Activated B cell treated with CpG ODN at 0.5 μM for 24 hours (primary cell): ENCODE measurements around the gene LIF. TPM values are rescaled to one million over a fixed set of nuclear protein-coding genes. Genes with fewer than 3 reads are reported as not detected.

Experiments
- ATAC-seq: fragments of 200-7000 bp; cut with Tn5 transposase; one replicate; pipeline ENCODE4 v1.10.0; 2021; ENCODE audit warnings: low read depth, mild to moderate bottlenecking, moderate library complexity
- CTCF ChIA-PET: fragments of 350-600 bp; sonication (Branson Sonifier 250); formaldehyde crosslinking; loops from one replicate; lab custom pipeline; 2021; ENCODE audit warnings: antibody characterized with exemption; lab: Charles Lee
- POLR2A ChIA-PET: fragments of 350-600 bp; sonication (Branson Sonifier 250); formaldehyde crosslinking; loops from one replicate; lab custom pipeline; 2021; ENCODE audit warnings: antibody characterized with exemption; lab: Charles Lee
- DNase-seq: peaks from one replicate; pipeline ENCODE4 v3.0.0; 2022
- H3K27ac Mint-ChIP-seq: one replicate; pipeline ENCODE4 v1.8.0; 2020; ENCODE audit warnings: mixed read lengths
- H3K27me3 Mint-ChIP-seq: one replicate; pipeline ENCODE4 v1.8.0; 2021; ENCODE audit warnings: mixed read lengths
- H3K36me3 Mint-ChIP-seq: one replicate; pipeline ENCODE4 v1.8.0; 2021; ENCODE audit warnings: low read depth, mixed read lengths
- H3K4me1 Mint-ChIP-seq: one replicate; pipeline ENCODE4 v1.8.0; 2021; ENCODE audit warnings: mixed read lengths
- H3K4me3 Mint-ChIP-seq: one replicate; pipeline ENCODE4 v1.8.0; 2020; ENCODE audit warnings: mild to moderate bottlenecking, mixed read lengths
- H3K9me3 Mint-ChIP-seq: one replicate; pipeline ENCODE4 v1.8.0; 2020; ENCODE audit warnings: mixed read lengths
- intact Hi-C: fragments of 100-400 bp; cut with micrococcal nuclease; formaldehyde crosslinking; loops from one replicate; pipeline ENCODE4 v1.15.1; 2024
- total RNA-seq: library from RNA; stranded (reverse); gene quantifications from 2 replicates; pipeline ENCODE4 v1.2.3, GENCODE V29; 2022
- TF ChIP-seq, protein P1 (sequence below): fragments of 200-600 bp; IDR thresholded peaks from one replicate; pipeline ENCODE4 v1.8.0; 2022; ENCODE audit warnings: antibody characterized with exemption, mild to moderate bottlenecking

LIF gene
- total RNA-seq, 1 donor from 2014 or later, result 0.44 TPM

DNA sequence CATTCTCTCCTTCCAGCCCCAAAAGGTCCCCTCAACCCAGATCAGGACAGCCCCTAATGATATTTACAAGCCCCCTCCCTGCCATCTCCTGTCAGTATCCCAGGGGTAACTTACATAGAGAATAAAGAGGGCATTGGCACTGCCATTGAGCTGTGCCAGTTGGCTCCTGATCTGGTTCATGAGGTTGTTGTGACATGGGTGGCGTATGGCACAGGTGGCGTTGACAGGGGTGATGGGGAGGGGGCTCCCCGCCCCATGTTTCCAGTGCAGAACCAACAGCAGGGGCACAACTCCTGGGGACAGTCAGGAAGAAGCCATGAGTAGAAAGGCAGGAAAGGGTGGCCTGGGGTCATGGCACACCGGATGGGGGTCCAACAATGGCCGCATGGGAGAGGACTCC is 1.9 kb downstream of the LIF start:
- Mint-ChIP-seq H3K4me3 (no peak overlapping the region), H3K36me3 (no peaks in the 10 kb centered on the region), H3K27ac (no peak overlapping the region), H3K27me3 (peaks cover 36% of the 10 kb centered on the region), H3K9me3 (no peaks in the 10 kb centered on the region), H3K4me1 (peaks cover 23% of the 10 kb centered on the region)
- TF ChIP-seq, protein P1, sequence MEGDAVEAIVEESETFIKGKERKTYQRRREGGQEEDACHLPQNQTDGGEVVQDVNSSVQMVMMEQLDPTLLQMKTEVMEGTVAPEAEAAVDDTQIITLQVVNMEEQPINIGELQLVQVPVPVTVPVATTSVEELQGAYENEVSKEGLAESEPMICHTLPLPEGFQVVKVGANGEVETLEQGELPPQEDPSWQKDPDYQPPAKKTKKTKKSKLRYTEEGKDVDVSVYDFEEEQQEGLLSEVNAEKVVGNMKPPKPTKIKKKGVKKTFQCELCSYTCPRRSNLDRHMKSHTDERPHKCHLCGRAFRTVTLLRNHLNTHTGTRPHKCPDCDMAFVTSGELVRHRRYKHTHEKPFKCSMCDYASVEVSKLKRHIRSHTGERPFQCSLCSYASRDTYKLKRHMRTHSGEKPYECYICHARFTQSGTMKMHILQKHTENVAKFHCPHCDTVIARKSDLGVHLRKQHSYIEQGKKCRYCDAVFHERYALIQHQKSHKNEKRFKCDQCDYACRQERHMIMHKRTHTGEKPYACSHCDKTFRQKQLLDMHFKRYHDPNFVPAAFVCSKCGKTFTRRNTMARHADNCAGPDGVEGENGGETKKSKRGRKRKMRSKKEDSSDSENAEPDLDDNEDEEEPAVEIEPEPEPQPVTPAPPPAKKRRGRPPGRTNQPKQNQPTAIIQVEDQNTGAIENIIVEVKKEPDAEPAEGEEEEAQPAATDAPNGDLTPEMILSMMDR, result no peak
- ChIA-PET POLR2A (no interaction called here), CTCF (no interaction called here)
- DNase-seq (no peak), ATAC-seq (no peak)
- intact Hi-C loops, result no loop called here

- ATAC-seq, result no peak
- CTCF ChIA-PET, result no interaction called here
- Mint-ChIP-seq H3K27ac (no peak overlapping the region), H3K36me3 (no peaks in the 10 kb centered on the region), H3K9me3 (no peaks in the 10 kb centered on the region), H3K4me3 (no peak overlapping the region), H3K27me3 (peaks cover 34% of the 10 kb centered on the region), H3K4me1 (peaks cover 23% of the 10 kb centered on the region)
- intact Hi-C loops, result no loop called here
- TF ChIP-seq, protein P1, result no peak
- POLR2A ChIA-PET, result no interaction called here
- DNase-seq, result no peak
These were observed 2.5 kb downstream of the LIF start for GRCh38 chr22:30244066-30244465.

GRCh38 chr22:30243661-30244060 is 2.9 kb downstream of the LIF start:
- Mint-ChIP-seq H3K4me1 (peaks cover 23% of the 10 kb centered on the region), H3K4me3 (no peak overlapping the region), H3K36me3 (no peaks in the 10 kb centered on the region), H3K9me3 (no peaks in the 10 kb centered on the region), H3K27me3 (peaks cover 32% of the 10 kb centered on the region), H3K27ac (no peak overlapping the region)
- TF ChIP-seq, protein P1, result no peak
- ChIA-PET CTCF (no interaction called here), POLR2A (no interaction called here)
- DNase-seq (no peak), ATAC-seq (no peak)
- intact Hi-C loops, result no loop called here

- Mint-ChIP-seq H3K36me3 (no peaks in the 10 kb centered on the region), H3K9me3 (no peaks in the 10 kb centered on the region), H3K27ac (no peak overlapping the region), H3K27me3 (peaks cover 21% of the 10 kb centered on the region), H3K4me3 (no peak overlapping the region), H3K4me1 (peaks cover 19% of the 10 kb centered on the region)
- intact Hi-C loops, result no loop called here
- no peak for DNase-seq
- TF ChIP-seq, protein P1, result no peak
- POLR2A ChIA-PET, result no interaction called here
- ATAC-seq, result no peak
- CTCF ChIA-PET, result interaction anchor here (0.6 kb wide), 1 partner anchor 19 kb away, joined by 3 read pairs; no protein-coding TSS in a partner anchor
These were observed 4.8 kb downstream of the LIF start for GRCh38 chr22:30241576-30242371.

DNA sequence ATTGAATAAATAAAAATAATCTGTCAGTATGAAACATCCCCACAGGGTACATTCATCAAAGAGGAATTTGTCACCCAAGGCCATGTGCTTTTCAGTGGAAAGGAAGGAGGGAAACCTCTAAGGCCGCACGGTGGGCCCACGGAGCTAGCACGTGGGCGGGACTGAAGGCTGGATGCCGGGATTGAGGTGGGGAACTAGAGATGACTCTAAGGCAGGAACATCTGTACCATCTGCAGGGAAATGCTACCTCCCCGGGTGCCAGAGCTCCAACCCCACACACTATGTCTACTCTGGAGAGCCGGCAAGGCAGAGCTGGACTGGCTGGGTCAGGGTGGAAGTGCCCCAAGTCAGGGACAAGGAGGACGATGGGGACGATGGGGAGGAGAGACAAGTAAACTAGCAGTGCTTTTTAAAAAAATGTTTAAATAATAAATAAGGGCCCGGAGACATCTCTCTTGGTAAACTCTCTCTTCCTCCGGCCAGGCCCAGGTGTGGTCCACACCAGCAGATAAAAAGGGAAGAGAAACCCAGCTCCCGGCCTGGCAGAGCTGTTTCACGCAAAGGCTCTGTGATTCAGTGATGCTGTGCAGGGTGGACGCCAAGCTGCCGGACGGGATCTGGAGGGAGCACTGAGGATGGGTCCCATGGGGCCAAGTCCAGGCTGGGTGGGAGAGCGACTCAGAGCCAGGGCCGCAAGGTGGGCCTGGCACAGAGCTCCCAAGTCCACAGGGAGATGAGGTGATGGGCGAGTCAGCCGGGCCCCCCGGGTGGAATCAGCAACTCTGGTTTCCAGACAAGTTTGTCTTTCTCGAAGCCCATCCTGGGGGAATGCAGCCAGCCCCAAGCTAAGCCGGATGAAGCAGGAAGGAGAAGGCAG is 5.8 kb downstream of the LIF start:
- ChIA-PET POLR2A (no interaction called here), CTCF (no interaction called here)
- DNase-seq, result no peak
- ATAC-seq, result peak; percentile 66
- H3K27me3 Mint-ChIP-seq, result peaks cover 15% of the 10 kb centered on the region
- intact Hi-C loops, result no loop called here
- H3K36me3 Mint-ChIP-seq, result no peaks in the 10 kb centered on the region
- no peak overlapping the region for H3K27ac Mint-ChIP-seq
- no peaks in the 10 kb centered on the region for H3K9me3 Mint-ChIP-seq
- peaks cover 12% of the 10 kb centered on the region for H3K4me1 Mint-ChIP-seq
- no peak overlapping the region for H3K4me3 Mint-ChIP-seq
- TF ChIP-seq, protein P1, result no peak
